HepG2 (cell line): Measurements from ENCODE around the gene PDZD7. TPM values are rescaled to one million over a fixed set of nuclear protein-coding genes. Genes with fewer than 3 reads are reported as not detected.

Experiments used
- AHR ChIP-seq: IDR thresholded peaks from 2 replicates; pipeline ENCODE4 v1.6.1; 2018; ENCODE audit warnings: missing genetic modification reagents, missing compliant biosample characterization
- ATF5 ChIP-seq: sonication (generic); formaldehyde crosslinking; IDR thresholded peaks from 2 replicates; pipeline ENCODE4 v1.4.0; 2020; ENCODE audit warnings: mild to moderate bottlenecking, low read depth, missing genetic modification reagents
- ATF7-NPFF ChIP-seq: sonication (generic); formaldehyde crosslinking; IDR thresholded peaks from 2 replicates; pipeline ENCODE4 v1.8.1; 2023; ENCODE audit warnings: mild to moderate bottlenecking, low read depth, missing genetic modification reagents, moderate library complexity
- EED ChIP-seq: sonication (generic); formaldehyde crosslinking; IDR thresholded peaks from 2 replicates; pipeline ENCODE4 v1.5.0; 2020; ENCODE audit warnings: mild to moderate bottlenecking, missing genetic modification reagents
- JUND ChIP-seq: sonication (generic); formaldehyde crosslinking; IDR thresholded peaks from 2 replicates; pipeline ENCODE4 v1.8.0; 2022; ENCODE audit warnings: mild to moderate bottlenecking, missing genetic modification reagents
- KDM6A ChIP-seq: IDR thresholded peaks from 2 replicates; pipeline ENCODE4 v1.6.1; 2016; ENCODE audit warnings: low read depth
- KLF13 ChIP-seq: sonication (generic); formaldehyde crosslinking; IDR thresholded peaks from 2 replicates; pipeline ENCODE4 v1.4.0; 2020; ENCODE audit warnings: mild to moderate bottlenecking, missing genetic modification reagents
- NCOA1 ChIP-seq: sonication (generic); formaldehyde crosslinking; IDR thresholded peaks from 2 replicates; pipeline ENCODE4 v1.9.0; 2021; ENCODE audit warnings: missing genetic modification reagents
- PCBP2 ChIP-seq: fragments of 200-400 bp; formaldehyde crosslinking; optimal IDR thresholded peaks from 2 replicates; pipeline ENCODE3; 2018; ENCODE audit warnings: low read length, low read depth; ENCODE audit not compliant: poor library complexity, severe bottlenecking
- RCOR2 ChIP-seq: IDR thresholded peaks from 2 replicates; pipeline ENCODE4 v1.6.1; 2016; ENCODE audit warnings: missing biosample characterization, missing genetic modification reagents
- ZFP41 ChIP-seq: sonication (generic); formaldehyde crosslinking; IDR thresholded peaks from 2 replicates; pipeline ENCODE4 v1.4.0; 2020; ENCODE audit warnings: mild to moderate bottlenecking, missing genetic modification reagents, borderline replicate concordance
- ZNF205 ChIP-seq: IDR thresholded peaks from 2 replicates; pipeline ENCODE4 v1.6.1; 2018; ENCODE audit warnings: missing biosample characterization, missing genetic modification reagents
- ZNF263 ChIP-seq: sonication (generic); formaldehyde crosslinking; IDR thresholded peaks from 2 replicates; pipeline ENCODE4 v1.4.0; 2020; ENCODE audit warnings: missing genetic modification reagents
- ZNF382 ChIP-seq: sonication (generic); formaldehyde crosslinking; IDR thresholded peaks from 2 replicates; pipeline ENCODE4 v1.5.0; 2020; ENCODE audit warnings: missing genetic modification reagents, mild to moderate bottlenecking, borderline replicate concordance
- ZSCAN20 ChIP-seq: sonication (generic); formaldehyde crosslinking; IDR thresholded peaks from 2 replicates; pipeline ENCODE4 v1.4.0; 2020; ENCODE audit warnings: missing genetic modification reagents, mild to moderate bottlenecking, borderline replicate concordance
- polyA plus RNA-seq, 8 experiments: library from polyadenylated mRNA; depleted of rRNA in 3 of 8; stranded (reverse) in 7 of 8; unstranded in 1 of 8; fragments of >200 nt; fragmentation: Illumina TruSeq in 4 of 8; extraction: Trizol in 4 of 8; gene quantifications; 2 replicates each; pipeline versions ENCODE4 v1.2.1 to v1.2.3, GENCODE V29; 2011 to 2016; ENCODE audit warnings: low read depth in 4 of 8, missing spikeins in 1 of 8, mixed read lengths in 1 of 8; ENCODE audit not compliant: insufficient read depth in 1 of 8
- total RNA-seq, 5 experiments: library from RNA; depleted of rRNA; stranded (reverse); fragments of >200 nt; fragmentation: Illumina TruSeq; extraction: Trizol; gene quantifications; 2 replicates each; pipeline ENCODE4 v1.2.3, GENCODE V29; 2016; ENCODE audit warnings: low read depth in 1 of 5
- TF ChIP-seq, protein P1 (sequence below): sonication (generic); formaldehyde crosslinking; IDR thresholded peaks from 2 replicates; pipeline ENCODE4 v1.8.1; 2023; ENCODE audit warnings: mild to moderate bottlenecking, missing genetic modification reagents
- TF ChIP-seq, protein P2 (sequence below): IDR thresholded peaks from 2 replicates; pipeline ENCODE4 v1.6.1; 2012; ENCODE audit warnings: low read length, improper control_type of control experiment
- TF ChIP-seq, protein P3 (sequence below): sonication (generic); IDR thresholded peaks from 2 replicates; pipeline ENCODE4 v1.6.1; 2016; ENCODE audit warnings: low read depth, borderline replicate concordance
- TF ChIP-seq, protein P4 (sequence below): sonication (generic); formaldehyde crosslinking; IDR thresholded peaks from 2 replicates; pipeline ENCODE4 v1.5.0; 2020; ENCODE audit warnings: mild to moderate bottlenecking, missing genetic modification reagents
- TF ChIP-seq, protein P5 (sequence below): sonication (generic); formaldehyde crosslinking; IDR thresholded peaks from 2 replicates; pipeline ENCODE4 v1.5.0; 2020; ENCODE audit warnings: missing genetic modification reagents

The PDZD7 gene
- total and polyA plus RNA-seq, 2 of the 13 experiments (the other 11 are each of a cell fraction or from before 2014, with no cell fraction given), result 0.58 to 0.73 TPM

DNA sequence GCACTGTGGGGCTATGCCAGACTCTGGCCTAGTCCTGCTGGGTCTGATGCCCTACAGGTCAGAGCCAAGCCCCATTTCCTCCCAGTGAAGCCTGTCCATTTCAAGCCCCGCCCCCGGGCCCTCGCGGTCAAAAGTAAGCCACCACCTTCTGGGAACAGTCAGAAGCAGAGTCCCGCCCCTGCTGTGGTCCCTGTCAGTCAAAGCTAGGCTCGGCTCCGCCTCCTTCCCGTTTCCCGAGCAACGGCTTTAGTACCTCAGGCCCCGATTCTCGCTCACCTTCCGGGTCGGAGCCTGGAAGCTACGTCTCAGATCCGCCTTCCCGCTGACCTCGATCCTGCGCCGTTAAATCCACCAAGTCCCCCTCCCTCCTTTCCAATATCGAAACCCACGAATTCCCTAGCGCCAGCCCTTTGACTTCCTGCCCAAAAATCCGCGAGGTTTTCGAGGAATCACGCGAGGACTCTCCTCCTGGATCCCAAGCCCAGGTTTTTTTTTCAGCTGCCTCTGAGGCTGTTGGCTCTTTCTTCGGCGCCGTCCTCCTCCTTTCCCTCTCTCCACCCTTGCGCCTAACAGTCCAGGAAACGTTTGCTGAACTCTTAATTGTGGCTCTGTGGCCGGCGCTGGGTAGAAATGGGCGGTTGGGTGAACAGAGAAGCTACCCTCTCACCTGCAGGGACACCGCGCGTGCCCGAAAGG, 11.9 kb upstream of the PDZD7 start (continued):
- TF ChIP-seq PCBP2 (no peak), ATF7-NPFF (CRISPR knock-in tag) (no peak), RCOR2 (no peak), ZNF382 (CRISPR knock-in tag) (no peak), ZFP41 (CRISPR knock-in tag) (no peak), AHR (CRISPR knock-in tag) (0 out of 2 replicates have a peak, but pooled peaks have one; percentile 33), ZSCAN20 (CRISPR knock-in tag) (no peak), KLF13 (CRISPR knock-in tag) (no peak), EED (CRISPR knock-in tag) (no peak), ZNF205 (CRISPR knock-in tag) (peak; percentile 30; the same call in 1 of the 2 replicates), JUND (no peak), KDM6A (CRISPR knock-in tag) (no peak), NCOA1 (CRISPR knock-in tag) (no peak), ZNF263 (CRISPR knock-in tag) (no peak), ATF5 (CRISPR knock-in tag) (no peak)
- TF ChIP-seq, protein P1, sequence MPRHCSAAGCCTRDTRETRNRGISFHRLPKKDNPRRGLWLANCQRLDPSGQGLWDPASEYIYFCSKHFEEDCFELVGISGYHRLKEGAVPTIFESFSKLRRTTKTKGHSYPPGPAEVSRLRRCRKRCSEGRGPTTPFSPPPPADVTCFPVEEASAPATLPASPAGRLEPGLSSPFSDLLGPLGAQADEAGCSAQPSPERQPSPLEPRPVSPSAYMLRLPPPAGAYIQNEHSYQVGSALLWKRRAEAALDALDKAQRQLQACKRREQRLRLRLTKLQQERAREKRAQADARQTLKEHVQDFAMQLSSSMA (CRISPR knock-in tag), result no peak
- TF ChIP-seq, protein P2, sequence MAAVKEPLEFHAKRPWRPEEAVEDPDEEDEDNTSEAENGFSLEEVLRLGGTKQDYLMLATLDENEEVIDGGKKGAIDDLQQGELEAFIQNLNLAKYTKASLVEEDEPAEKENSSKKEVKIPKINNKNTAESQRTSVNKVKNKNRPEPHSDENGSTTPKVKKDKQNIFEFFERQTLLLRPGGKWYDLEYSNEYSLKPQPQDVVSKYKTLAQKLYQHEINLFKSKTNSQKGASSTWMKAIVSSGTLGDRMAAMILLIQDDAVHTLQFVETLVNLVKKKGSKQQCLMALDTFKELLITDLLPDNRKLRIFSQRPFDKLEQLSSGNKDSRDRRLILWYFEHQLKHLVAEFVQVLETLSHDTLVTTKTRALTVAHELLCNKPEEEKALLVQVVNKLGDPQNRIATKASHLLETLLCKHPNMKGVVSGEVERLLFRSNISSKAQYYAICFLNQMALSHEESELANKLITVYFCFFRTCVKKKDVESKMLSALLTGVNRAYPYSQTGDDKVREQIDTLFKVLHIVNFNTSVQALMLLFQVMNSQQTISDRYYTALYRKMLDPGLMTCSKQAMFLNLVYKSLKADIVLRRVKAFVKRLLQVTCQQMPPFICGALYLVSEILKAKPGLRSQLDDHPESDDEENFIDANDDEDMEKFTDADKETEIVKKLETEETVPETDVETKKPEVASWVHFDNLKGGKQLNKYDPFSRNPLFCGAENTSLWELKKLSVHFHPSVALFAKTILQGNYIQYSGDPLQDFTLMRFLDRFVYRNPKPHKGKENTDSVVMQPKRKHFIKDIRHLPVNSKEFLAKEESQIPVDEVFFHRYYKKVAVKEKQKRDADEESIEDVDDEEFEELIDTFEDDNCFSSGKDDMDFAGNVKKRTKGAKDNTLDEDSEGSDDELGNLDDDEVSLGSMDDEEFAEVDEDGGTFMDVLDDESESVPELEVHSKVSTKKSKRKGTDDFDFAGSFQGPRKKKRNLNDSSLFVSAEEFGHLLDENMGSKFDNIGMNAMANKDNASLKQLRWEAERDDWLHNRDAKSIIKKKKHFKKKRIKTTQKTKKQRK, result no peak
- TF ChIP-seq, protein P3, sequence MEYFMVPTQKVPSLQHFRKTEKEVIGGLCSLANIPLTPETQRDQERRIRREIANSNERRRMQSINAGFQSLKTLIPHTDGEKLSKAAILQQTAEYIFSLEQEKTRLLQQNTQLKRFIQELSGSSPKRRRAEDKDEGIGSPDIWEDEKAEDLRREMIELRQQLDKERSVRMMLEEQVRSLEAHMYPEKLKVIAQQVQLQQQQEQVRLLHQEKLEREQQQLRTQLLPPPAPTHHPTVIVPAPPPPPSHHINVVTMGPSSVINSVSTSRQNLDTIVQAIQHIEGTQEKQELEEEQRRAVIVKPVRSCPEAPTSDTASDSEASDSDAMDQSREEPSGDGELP, result 0 out of 2 replicates have a peak, but pooled peaks have one; percentile 40
- TF ChIP-seq, protein P4, sequence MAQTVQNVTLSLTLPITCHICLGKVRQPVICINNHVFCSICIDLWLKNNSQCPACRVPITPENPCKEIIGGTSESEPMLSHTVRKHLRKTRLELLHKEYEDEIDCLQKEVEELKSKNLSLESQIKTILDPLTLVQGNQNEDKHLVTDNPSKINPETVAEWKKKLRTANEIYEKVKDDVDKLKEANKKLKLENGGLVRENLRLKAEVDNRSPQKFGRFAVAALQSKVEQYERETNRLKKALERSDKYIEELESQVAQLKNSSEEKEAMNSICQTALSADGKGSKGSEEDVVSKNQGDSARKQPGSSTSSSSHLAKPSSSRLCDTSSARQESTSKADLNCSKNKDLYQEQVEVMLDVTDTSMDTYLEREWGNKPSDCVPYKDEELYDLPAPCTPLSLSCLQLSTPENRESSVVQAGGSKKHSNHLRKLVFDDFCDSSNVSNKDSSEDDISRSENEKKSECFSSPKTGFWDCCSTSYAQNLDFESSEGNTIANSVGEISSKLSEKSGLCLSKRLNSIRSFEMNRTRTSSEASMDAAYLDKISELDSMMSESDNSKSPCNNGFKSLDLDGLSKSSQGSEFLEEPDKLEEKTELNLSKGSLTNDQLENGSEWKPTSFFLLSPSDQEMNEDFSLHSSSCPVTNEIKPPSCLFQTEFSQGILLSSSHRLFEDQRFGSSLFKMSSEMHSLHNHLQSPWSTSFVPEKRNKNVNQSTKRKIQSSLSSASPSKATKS (CRISPR knock-in tag), result no peak
- TF ChIP-seq, protein P5, sequence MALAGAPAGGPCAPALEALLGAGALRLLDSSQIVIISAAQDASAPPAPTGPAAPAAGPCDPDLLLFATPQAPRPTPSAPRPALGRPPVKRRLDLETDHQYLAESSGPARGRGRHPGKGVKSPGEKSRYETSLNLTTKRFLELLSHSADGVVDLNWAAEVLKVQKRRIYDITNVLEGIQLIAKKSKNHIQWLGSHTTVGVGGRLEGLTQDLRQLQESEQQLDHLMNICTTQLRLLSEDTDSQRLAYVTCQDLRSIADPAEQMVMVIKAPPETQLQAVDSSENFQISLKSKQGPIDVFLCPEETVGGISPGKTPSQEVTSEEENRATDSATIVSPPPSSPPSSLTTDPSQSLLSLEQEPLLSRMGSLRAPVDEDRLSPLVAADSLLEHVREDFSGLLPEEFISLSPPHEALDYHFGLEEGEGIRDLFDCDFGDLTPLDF (CRISPR knock-in tag), result peak; percentile 48; the same call in 1 of the 2 replicates
